Measurements from ENCODE around the gene SRC. TPM values are rescaled to one million over a fixed set of nuclear protein-coding genes. Genes with fewer than 3 reads are reported as not detected.

The SRC gene
- total RNA-seq, 4 donors from 2014 or later = 15.1 to 29.3 (median 19.7) TPM

GRCh38 chr20:37425103-37425625 is 79.2 kb downstream of the SRC start:
- no peak for TF ChIP-seq CTCF (IDR thresholded peaks at IDR 0.05)
- DNase-seq (ENCODE audit: low spot score) (no peak), ATAC-seq (ENCODE audit: low FRiP score) (no peak)

- TF ChIP-seq CTCF (IDR thresholded peaks at IDR 0.05) = no peak
- ATAC-seq (ENCODE audit: low FRiP score) (no peak), DNase-seq (ENCODE audit: low spot score) (no peak)
Measured at GRCh38 chr20:37426106-37426505, 80.2 kb downstream of the SRC start.

GRCh38 chr20:37426978-37427377 is 81.0 kb downstream of the SRC start:
- ATAC-seq (ENCODE audit: low FRiP score) (no peak), DNase-seq (ENCODE audit: low spot score) (no peak)
- no peak for TF ChIP-seq CTCF (IDR thresholded peaks at IDR 0.05)

GRCh38 chr20:37430044-37430443 is 84.1 kb downstream of the SRC start:
- ATAC-seq (ENCODE audit: low FRiP score) = no peak
- TF ChIP-seq CTCF (IDR thresholded peaks at IDR 0.05) = no peak
- no peak for DNase-seq (ENCODE audit: low spot score)

- DNase-seq (ENCODE audit: low spot score) (no peak), ATAC-seq (ENCODE audit: low FRiP score) (no peak)
- TF ChIP-seq CTCF (IDR thresholded peaks at IDR 0.05) = no peak
Measured at GRCh38 chr20:37430778-37431460, 85.0 kb downstream of the SRC start.

GRCh38 chr20:37431786-37432185 is 85.8 kb downstream of the SRC start:
- no peak for ATAC-seq (ENCODE audit: low FRiP score)
- no peak for DNase-seq (ENCODE audit: low spot score)
- TF ChIP-seq CTCF (IDR thresholded peaks at IDR 0.05) = no peak

- no peak for TF ChIP-seq CTCF (IDR thresholded peaks at IDR 0.05)
- ATAC-seq (ENCODE audit: low FRiP score) = no peak
- DNase-seq (ENCODE audit: low spot score) = no peak
Measured at GRCh38 chr20:37432606-37433005, 86.7 kb downstream of the SRC start.
